GM19463 (cell line): ENCODE results near the gene MAB21L1.

ENCODE experiments used
- ATAC-seq: cut with Tn5 transposase; IDR thresholded peaks from one replicate; pipeline ENCODE4 v1.9.1; 2021; ENCODE audit warnings: mild to moderate bottlenecking, moderate library complexity; ENCODE audit not compliant: unreplicated experiment

The MAB21L1 gene

DNA sequence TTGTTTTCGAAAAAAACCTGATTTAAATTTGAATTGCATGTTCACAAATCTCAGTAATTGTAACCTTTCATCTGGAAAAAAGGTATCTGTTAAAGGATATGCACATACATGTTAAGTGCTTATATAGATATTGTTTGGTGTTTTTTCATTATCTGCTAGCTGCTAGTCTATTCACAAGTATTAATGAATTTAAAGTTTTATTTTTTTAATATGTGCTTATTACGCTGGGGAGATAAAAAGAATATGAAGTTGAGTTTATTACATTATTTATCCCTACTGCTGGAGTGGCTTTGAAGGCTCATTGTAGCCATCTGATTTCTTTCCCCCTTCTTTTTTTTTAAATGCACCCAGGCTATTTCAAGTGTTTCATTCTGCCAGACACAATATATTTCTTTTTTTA lies 3.9 kb upstream of the MAB21L1 start:
- no peak for ATAC-seq

GRCh38 chr13:35479706-35480105 lies 3.2 kb upstream of the MAB21L1 start:
- no peak for ATAC-seq

- ATAC-seq: no peak
These were observed 2.6 kb upstream of the MAB21L1 start for GRCh38 chr13:35479038-35479492.

DNA sequence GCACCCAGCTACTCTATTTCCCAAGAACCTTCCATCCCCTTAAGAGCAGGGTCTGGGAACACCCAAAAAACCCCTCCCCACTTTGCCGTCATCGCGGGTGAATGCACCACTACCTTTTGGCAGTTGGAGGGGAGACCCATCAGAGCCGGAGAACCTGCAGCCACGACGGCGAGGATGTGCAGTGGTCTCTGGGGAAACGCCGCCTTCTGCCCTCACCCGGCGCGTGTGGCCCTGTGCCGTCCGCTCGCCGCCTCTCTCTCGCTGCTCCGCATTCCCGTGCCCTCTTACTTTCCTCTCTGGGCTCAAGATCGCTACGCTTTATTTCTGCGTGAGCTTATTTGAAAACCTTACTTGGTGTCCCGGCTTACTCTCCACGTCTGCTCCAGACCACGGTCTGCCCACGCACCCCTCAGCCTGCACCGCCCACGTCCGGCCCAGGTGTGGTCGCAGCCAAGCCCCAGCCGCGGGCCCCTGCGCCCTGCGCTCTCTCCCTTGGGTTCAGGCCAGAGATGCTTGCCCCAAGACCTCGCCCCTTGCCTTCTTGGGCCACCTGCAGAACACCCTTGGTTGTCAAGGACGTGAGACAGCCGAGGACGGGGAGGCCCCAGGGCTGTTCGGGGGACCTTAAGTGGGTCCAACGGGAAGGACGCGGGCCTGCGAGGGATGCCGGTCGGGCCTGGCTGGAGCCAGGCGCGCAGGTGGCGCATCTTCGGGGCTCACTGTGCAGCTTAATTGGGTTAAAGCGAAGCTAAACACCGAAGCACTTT lies 2.0 kb upstream of the MAB21L1 start:
- no peak for ATAC-seq

- ATAC-seq: no peak
These were observed 977 bp upstream of the MAB21L1 start for GRCh38 chr13:35477386-35477946.

DNA sequence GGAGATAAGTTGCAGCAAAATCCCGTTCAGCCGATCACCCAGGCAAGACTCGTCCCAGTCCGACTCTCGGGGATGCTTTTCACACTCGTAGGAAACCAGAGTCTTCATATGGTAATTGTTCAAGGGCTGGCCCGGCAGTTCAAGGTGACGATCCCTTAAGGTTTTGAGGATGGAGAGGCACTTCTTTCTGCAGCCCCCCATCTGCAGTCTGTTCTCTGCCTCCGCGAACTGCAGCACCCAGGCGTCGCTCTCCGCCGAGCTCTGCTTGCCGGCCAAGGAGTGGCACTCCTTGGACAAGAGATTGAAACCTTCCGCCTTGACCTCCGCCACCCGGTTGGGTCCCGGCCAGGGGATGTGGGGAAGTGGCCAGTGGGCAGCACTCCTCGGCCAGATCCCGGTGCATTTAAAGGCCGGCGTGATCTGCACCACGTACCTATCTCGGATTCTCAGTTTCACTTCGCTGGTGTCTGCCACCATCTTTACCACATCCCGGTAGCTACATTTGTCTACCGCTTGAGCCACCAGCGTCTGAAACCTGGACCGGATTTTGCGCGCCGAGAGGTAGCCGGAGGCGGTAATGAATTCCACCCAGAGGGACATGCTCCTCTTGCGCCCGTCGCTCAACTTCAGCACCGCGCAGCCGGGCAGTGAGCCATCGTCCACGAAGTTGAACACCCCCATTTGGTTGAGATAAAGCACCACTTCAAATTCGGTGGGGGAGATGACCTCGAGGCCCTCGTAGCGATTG lies 1.1 kb downstream of the MAB21L1 start:
- no peak for ATAC-seq

DNA sequence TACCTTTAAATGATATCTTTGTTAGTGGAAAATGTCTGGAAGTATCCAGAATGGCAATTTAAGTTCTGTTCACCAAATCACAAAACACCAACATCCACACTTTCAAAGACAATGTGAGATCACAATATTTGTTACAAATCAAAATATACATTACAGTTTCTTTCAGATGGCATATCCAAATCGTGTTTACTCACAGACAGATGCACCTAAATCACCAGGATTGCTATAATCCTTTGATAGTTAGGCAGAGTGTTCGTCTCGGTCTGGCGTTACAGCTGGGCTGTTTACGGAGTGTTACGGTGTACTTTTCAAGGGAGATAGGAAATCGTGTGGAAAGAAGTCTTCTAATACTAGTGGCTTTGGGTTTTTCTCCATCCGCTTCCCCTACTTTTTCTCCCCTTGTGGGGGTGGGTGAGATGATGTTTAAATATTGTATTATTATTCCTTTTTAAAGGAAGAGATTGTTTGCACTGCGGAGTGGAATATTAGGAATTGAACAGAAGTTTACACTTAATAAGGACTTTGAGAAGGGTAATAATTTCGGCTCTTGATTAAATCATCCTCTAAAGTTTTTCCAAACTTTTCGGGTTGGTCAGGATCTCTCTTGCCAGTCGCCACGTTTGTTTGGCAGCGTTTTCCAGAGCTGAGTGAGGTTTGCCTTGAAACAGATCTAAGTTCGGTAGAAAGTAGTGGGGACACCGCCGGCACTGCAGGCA lies 1.8 kb downstream of the MAB21L1 start:
- no peak for ATAC-seq

DNA sequence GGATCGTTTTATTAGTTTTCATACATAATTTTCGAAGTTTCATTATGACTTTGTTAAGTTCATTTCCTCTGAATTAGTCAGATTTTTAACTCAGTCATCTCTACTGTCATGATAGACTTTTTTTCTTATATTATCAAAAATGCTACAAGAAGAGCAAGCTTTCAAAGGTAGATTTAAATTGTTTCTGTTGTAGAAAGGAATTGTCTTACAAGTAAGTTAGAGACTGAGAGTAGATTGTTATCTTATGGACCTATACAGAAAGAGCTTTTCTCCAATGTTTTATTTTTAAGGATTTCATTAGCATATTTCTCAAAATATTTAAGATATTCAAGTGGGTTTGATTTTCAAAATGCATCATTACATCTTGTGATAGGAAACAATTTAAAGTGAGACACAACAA lies 2.7 kb downstream of the MAB21L1 start:
- no peak for ATAC-seq

DNA sequence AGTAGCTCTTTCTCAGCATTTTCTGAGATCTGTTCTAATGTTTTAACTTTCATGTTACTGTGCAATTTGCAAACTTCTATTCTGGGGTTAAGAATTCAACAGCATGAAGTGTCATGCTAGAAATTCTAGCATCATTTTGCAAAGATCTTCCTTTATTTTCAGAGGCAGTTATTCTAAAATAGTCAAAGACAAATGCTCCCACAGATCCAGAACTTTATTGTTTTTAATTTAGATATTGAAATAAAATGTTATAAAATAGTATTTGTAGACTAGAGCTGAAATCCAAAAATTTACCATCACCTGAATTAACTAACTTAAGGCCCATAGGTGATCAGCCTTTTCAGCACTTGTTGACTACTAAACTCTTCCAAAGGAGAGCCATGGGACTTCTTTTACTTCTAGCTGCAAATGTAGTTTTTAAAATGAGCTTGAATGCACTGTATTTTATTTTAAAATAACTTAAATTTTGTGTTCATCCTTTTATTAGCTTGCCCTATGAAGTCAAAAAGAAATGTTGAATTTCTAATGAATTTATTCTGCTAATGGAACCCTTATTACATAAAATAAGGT lies 3.2 kb downstream of the MAB21L1 start:
- ATAC-seq: no peak

GRCh38 chr13:35472323-35472881 lies 4.1 kb downstream of the MAB21L1 start:
- no peak for ATAC-seq

- no peak for ATAC-seq
These were observed 4.7 kb downstream of the MAB21L1 start for GRCh38 chr13:35471706-35472322.

- ATAC-seq: no peak
These were observed 5.5 kb downstream of the MAB21L1 start for GRCh38 chr13:35470671-35471661.

DNA sequence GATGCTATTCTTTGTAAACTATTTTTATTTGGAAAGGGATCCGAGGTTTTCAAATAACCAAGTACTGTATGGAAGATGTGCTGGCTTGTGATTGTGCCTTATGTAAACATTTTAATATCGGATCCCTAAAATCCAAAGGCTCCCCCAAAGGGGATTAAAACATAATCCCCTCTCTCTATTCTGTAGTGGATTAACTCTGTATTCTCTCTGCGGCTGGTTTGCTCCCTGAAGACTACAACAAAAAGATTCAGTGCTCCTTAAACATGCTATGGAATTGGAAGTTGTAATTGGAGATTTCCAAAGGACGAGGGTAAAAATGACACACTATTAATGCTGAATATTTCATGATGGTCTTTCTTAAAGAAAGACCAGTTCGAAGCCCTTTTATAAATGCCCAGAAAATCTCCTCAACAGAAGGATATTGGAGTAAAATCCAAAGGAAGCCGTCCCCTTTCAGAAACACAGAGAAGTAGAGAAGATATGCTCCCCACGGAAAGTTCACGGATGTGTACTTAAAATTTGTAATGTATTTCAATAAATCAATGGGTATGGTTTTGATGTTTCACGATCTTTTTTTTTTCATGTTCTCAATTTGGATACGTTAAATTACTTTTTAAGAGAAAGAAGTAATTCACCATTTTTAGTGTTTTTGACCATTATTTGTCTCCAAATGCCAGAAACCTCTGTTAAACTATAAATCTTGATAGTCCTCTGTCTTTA lies 6.5 kb downstream of the MAB21L1 start:
- no peak for ATAC-seq

DNA sequence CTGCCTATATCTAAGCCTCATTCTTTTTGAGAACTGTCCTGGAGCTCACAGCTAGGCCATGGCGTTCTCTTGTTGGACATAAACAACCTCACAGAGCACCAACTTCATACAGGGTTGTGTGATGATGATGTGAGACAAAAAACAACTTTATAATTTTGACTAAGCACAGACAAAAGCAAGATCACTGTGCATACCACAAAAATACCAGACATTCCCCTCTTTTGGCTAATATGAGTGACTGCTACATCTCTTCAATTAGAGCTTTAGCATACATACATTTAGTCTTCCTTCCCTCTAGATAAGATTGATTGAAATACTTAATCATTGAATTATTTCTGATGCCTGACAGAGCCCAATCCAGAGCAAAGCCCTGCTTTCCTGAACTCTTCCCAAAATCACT lies 8.3 kb downstream of the MAB21L1 start:
- no peak for ATAC-seq

DNA sequence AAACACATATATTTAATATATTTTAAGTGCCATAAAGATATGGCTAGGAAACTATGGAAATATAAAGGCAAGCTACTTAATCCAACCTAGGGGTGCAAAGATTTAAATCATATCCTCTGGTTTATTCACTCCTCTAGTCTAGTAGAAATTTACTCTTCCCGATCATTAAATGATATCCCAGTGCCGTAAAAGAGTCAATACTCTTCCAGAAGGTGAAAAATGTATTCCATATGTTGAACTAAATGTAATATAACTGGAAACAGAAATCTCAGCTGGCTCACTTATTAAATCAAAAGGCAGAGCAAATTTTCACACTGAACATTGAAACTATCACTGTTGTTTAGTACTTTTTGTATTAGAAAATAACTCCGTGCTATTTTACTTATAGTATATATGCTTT lies 11.1 kb downstream of the MAB21L1 start:
- no peak for ATAC-seq

- no peak for ATAC-seq
These were observed 16.4 kb downstream of the MAB21L1 start for GRCh38 chr13:35460061-35460460.

DNA sequence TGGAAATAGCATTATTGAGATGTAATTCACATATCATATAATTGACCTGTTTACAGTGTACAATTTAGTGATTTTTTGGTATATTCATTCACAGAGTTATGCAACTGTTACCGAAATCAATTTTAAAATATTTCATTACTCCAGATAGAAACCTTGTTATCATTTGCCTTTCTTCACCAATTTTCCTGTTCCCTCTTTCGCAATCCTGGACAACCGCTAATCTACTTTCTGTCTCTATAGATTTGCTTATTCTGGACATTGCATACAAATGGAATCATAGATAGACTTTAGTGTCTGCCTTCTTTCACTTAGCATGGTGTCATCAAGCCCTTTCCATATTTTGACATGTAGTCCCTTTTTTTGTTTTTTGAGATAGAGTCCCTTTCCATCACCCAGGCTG lies 19.2 kb downstream of the MAB21L1 start:
- no peak for ATAC-seq

DNA sequence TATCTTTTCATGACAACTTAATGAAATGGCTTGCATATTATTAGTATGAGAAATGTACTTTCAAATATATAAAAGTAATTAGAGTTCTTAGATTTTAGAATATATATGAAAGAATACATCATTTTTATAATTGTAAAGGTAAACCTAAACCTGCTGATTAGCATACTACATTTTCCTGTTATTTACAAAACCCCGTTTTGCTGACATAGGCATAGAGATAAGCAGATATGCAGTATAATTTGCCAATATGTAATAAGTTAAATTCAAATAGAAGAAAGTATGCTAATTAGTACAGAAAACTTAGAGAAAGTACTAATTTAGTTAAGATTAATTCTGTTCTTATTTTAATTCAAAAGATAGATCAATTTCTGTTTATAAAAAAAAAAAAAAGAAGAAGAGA lies 21.5 kb downstream of the MAB21L1 start:
- ATAC-seq: no peak
